Cerebellar cortex (tissue), 1 donor: ENCODE results near the gene TMEM25.
"Not testable (repeated sequence)": the region's sequence is repeated elsewhere in the genome, so short reads cannot be mapped to it uniquely, and the experiment has no call there.

Experiments
- DNase-seq: peaks from one replicate; pipeline ENCODE4 v3.0.0-alpha.2; 2015; ENCODE audit warnings: low spot score

Gene TMEM25

GRCh38 chr11:118530683-118531596 is at the start of gene TMEM25:
TMEM25 (plus strand) TSS chr11:118531192; CDS start chr11:118531802, 610 bp downstream.
- DNase-seq, result peak; percentile 61

GRCh38 chr11:118481238-118481637 is 49.8 kb upstream of the TMEM25 start:
- not testable (repeated sequence) for DNase-seq

- DNase-seq, result no peak
Observed at GRCh38 chr11:118484405-118484804, 46.6 kb upstream of the TMEM25 start.

GRCh38 chr11:118485273-118485672 is 45.7 kb upstream of the TMEM25 start:
- DNase-seq, result no peak

GRCh38 chr11:118488480-118489109 is 42.4 kb upstream of the TMEM25 start:
- DNase-seq, result peak; percentile 87

GRCh38 chr11:118491041-118491440 is 40.0 kb upstream of the TMEM25 start:
- DNase-seq, result no peak

- no peak for DNase-seq
Observed at GRCh38 chr11:118497831-118498230, 33.2 kb upstream of the TMEM25 start.

GRCh38 chr11:118503216-118503615 is 27.8 kb upstream of the TMEM25 start:
- DNase-seq, result no peak

GRCh38 chr11:118511601-118512000 is 19.4 kb upstream of the TMEM25 start:
- DNase-seq, result no peak

GRCh38 chr11:118514103-118514502 is 16.9 kb upstream of the TMEM25 start:
- no peak for DNase-seq

GRCh38 chr11:118519549-118519948 is 11.4 kb upstream of the TMEM25 start:
- no peak for DNase-seq

- no peak for DNase-seq
Observed at GRCh38 chr11:118521892-118522311, 9.1 kb upstream of the TMEM25 start.

GRCh38 chr11:118522571-118523072 is 8.4 kb upstream of the TMEM25 start:
- peak; percentile 53 for DNase-seq

- no peak for DNase-seq
Observed at GRCh38 chr11:118524356-118524755, 6.6 kb upstream of the TMEM25 start.

- no peak for DNase-seq
Observed at GRCh38 chr11:118524757-118525470, 6.1 kb upstream of the TMEM25 start.

- DNase-seq, result no peak
Observed at GRCh38 chr11:118526688-118527087, 4.3 kb upstream of the TMEM25 start.

- no peak for DNase-seq
Observed at GRCh38 chr11:118527109-118527508, 3.9 kb upstream of the TMEM25 start, which contains the start of gene TTC36. TTC36 (plus strand) TSS chr11:118527474; CDS start chr11:118527495, 21 bp downstream.

- DNase-seq, result no peak
Observed at GRCh38 chr11:118528511-118528910, 2.5 kb upstream of the TMEM25 start.

GRCh38 chr11:118529584-118530175 is 1.3 kb upstream of the TMEM25 start:
- no peak for DNase-seq

GRCh38 chr11:118530180-118530682 is 761 bp upstream of the TMEM25 start:
- DNase-seq, result peak; percentile 71

- DNase-seq, result no peak
Observed at GRCh38 chr11:118531597-118532084, 649 bp downstream of the TMEM25 start.
